Right lobe of liver (tissue), 4 donors: Measurements from ENCODE around the gene LRSAM1.

Experiments
- CTCF ChIP-seq, 4 donors: fragments of 200-600 bp in 3 of 4; fragments of 450-650 bp in 1 of 4; IDR thresholded peaks; one replicate each; pipeline versions ENCODE4 v1.5.1 to v1.8.0; 2016 to 2022; ENCODE audit warnings: antibody characterized with exemption in 4 of 4, mild to moderate bottlenecking in 2 of 4
- POLR2A ChIP-seq: fragments of 450-650 bp; IDR thresholded peaks from one replicate; pipeline ENCODE4 v1.6.1; 2017; ENCODE audit warnings: antibody characterized with exemption, mild to moderate bottlenecking
- donor health status: DM: no; HTN: no; CAD: no.
- donor health status: DM: no; HTN: no; CAD: no.
- donor health status: DM: no; HTN: yes; CAD: no.

DNA sequence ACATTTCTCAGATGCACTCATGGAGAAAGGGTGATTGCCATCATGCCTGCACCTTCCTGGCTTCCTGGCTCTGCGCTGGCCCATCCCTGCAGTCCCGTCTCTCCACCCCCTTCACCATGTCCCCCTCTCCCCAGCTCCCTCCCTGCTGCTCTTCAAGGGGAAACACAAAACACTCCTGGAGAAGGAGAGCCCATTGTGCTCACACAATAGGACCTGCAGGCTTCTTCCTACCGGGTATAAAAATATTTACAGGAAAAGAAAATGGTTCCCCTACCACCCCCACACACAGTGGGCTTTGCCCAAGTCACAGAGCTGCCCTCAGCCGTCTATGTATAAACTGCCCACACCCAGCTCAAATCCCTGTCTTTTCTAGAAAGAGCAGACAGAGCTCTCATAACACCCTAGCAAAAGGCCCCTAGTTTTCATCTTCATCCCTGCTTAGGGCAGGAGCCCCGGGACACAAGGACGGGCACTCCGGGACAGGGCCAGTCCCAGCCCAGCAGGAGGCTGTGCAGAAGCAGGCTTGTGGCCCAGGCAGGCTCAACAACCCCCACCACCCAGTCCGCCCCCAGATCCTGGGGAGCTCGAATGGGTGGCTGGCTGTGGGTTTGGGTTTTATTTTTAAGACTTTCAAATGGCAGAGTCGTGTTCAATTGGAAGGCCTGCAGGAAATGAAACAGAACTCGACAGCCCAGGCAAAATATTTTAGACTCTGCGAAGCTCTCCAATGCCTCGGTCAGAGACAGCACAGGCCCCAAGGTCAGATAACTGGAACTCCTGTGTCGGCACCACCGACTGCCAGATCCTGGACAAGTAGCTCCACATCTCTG is 77.3 kb downstream of the LRSAM1 start:
- TF ChIP-seq CTCF (IDR thresholded peaks at IDR 0.05) (no peak), POLR2A (no peak)
